Esophagus squamous epithelium (tissue), 5 donors: ENCODE results near the gene RNF10. TPM values are rescaled to one million over a fixed set of nuclear protein-coding genes. Genes with fewer than 3 reads are reported as not detected.
A peak's percentile ranks its signal among the peaks of the same experiment; 100 is the strongest.

ENCODE experiments used
- DNase-seq: peaks from one replicate; lab custom pipeline; 2025; lab: John Stamatoyannopoulos, UW
- H3K27ac ChIP-seq, 4 donors: fragments of 200-600 bp; sonication (generic); one replicate each; pipeline ENCODE4 v1.5.1; 2016 to 2019; ENCODE audit warnings: mild to moderate bottlenecking in 1 of 4
- H3K27me3 ChIP-seq, 4 donors: fragments of 200-600 bp; sonication (generic); 1 replicate in 3 of 4; 2 replicates in 1 of 4; pipeline versions ENCODE4 v1.5.1 to v1.6.0; 2017 to 2021; ENCODE audit warnings: antibody characterized with exemption in 1 of 4
- H3K36me3 ChIP-seq, 3 donors: fragments of 200-600 bp; sonication (generic); one replicate each; pipeline ENCODE4 v1.5.1; 2016 to 2019
- H3K4me1 ChIP-seq, 3 donors: fragments of 200-600 bp; sonication (generic); one replicate each; pipeline ENCODE4 v1.5.1; 2017 to 2019
- H3K4me3 ChIP-seq, 4 donors: fragments of 200-600 bp; sonication (generic); 1 replicate in 3 of 4; 2 replicates in 1 of 4; pipeline ENCODE4 v1.5.1; 2016 to 2019; ENCODE audit warnings: mild to moderate bottlenecking in 2 of 4, moderate library complexity in 1 of 4
- H3K9me3 ChIP-seq, 3 donors: fragments of 200-600 bp; sonication (generic); one replicate each; pipeline ENCODE4 v1.5.1; 2016 to 2019
- CTCF ChIP-seq, 6 experiments: fragments of 450-650 bp in 4 of 6; fragments of 200-600 bp in 2 of 6; sonication (generic) in 2 of 6; IDR thresholded peaks; one replicate each; pipeline ENCODE4 v1.5.1; 2016 to 2019; ENCODE audit warnings: antibody characterized with exemption in 6 of 6, mild to moderate bottlenecking in 4 of 6, moderate library complexity in 4 of 6
- POLR2A ChIP-seq, 4 donors: fragments of 450-650 bp; IDR thresholded peaks; one replicate each; pipeline ENCODE4 v1.6.1; 2017; ENCODE audit warnings: antibody characterized with exemption in 4 of 4, mild to moderate bottlenecking in 4 of 4, moderate library complexity in 3 of 4
- WGBS, 2 donors: methylation state at CpG; one replicate each; pipeline ENCODE4 v1.1.5; 2018; 5-methylcytosine and 5-hydroxymethylcytosine counted together
- intact Hi-C: fragments of 100-400 bp; cut with DNase I; formaldehyde crosslinking; loops from one replicate; pipeline ENCODE4 v1.15.0; 2022
- total RNA-seq, 4 donors: library from RNA; depleted of rRNA; stranded (reverse); fragments of >200 nt; gene quantifications; one replicate each; pipeline ENCODE4 v1.1.0, GENCODE V29; 2016
- donor health status: DM: yes; HTN: yes; CAD: no.

Gene RNF10
- total RNA-seq, 4 donors from 2014 or later = 93.9 to 163 (median 120) TPM

- intact Hi-C loops = loop anchor here (10.0 kb wide), 1 partner anchor 391 kb away; the partner anchor contains the start of gene HNF1A
- WGBS, 2 donors = 20 to 30% methylated on average over 13 to 15 of the region's 20 CpGs
- peak overlapping the region in 1 of 4 donors; percentile 35 for H3K4me3 ChIP-seq
- no peak for DNase-seq
- no peaks in the 10 kb centered on the region for H3K9me3 ChIP-seq
- peaks cover 0 to 12% (median 0%) of the 10 kb centered on the region in 4 donors for H3K27me3 ChIP-seq
- H3K27ac ChIP-seq = no peak overlapping the region
- H3K4me1 ChIP-seq = peaks cover 19 to 47% (median 33%) of the 10 kb centered on the region in 3 donors
- peak; percentile 85 to 93 (median 89) for TF ChIP-seq CTCF (IDR thresholded peaks at IDR 0.05)
- no peak for TF ChIP-seq POLR2A (IDR thresholded peaks at IDR 0.05)
- H3K36me3 ChIP-seq = peaks cover 3 to 16% (median 12%) of the 10 kb centered on the region in 3 donors
Measured at GRCh38 chr12:120583478-120584030, 49.4 kb downstream of the RNF10 start.

GRCh38 chr12:120584343-120585149 is 50.4 kb downstream of the RNF10 start:
- 2 to 10% methylated on average over 7 to 20 of the region's 65 CpGs for WGBS, 2 donors
- TF ChIP-seq POLR2A (IDR thresholded peaks at IDR 0.05) = no peak
- TF ChIP-seq CTCF (IDR thresholded peaks at IDR 0.05) = peak in 4 of 6 experiments; percentile 34 to 48 (median 37)
- DNase-seq = no peak
- H3K36me3 ChIP-seq = peaks cover 0 to 6% (median 2%) of the 10 kb centered on the region in 3 donors
- no peaks in the 10 kb centered on the region for H3K9me3 ChIP-seq
- H3K4me1 ChIP-seq = peaks cover 19 to 45% (median 33%) of the 10 kb centered on the region in 3 donors
- intact Hi-C loops = loop anchor here (10.0 kb wide), 1 partner anchor 390 kb away; the partner anchor contains the start of gene HNF1A
- H3K4me3 ChIP-seq = peak overlapping the region; percentile 27 to 69 (median 40)
- H3K27ac ChIP-seq = peak overlapping the region in 3 of 4 donors; percentile 8 to 41 (median 17)
- peaks cover 0 to 12% (median 0%) of the 10 kb centered on the region in 4 donors for H3K27me3 ChIP-seq

GRCh38 chr12:120586206-120586605 is 52.0 kb downstream of the RNF10 start:
- WGBS, 2 donors = 63 to 73% methylated on average over 7 of the region's 7 CpGs
- H3K4me3 ChIP-seq = no peak overlapping the region
- peaks cover 0 to 12% (median 0%) of the 10 kb centered on the region in 4 donors for H3K27me3 ChIP-seq
- intact Hi-C loops = loop anchor here (10.0 kb wide), 1 partner anchor 389 kb away; the partner anchor contains the start of gene HNF1A
- H3K36me3 ChIP-seq = no peaks in the 10 kb centered on the region
- no peaks in the 10 kb centered on the region for H3K9me3 ChIP-seq
- H3K27ac ChIP-seq = no peak overlapping the region
- no peak for TF ChIP-seq CTCF (IDR thresholded peaks at IDR 0.05)
- TF ChIP-seq POLR2A (IDR thresholded peaks at IDR 0.05) = no peak
- DNase-seq = no peak
- H3K4me1 ChIP-seq = peaks cover 13 to 31% (median 22%) of the 10 kb centered on the region in 3 donors

- H3K27ac ChIP-seq = no peak overlapping the region
- H3K9me3 ChIP-seq = no peaks in the 10 kb centered on the region
- DNase-seq = no peak
- H3K4me1 ChIP-seq = peaks cover 10 to 26% (median 20%) of the 10 kb centered on the region in 3 donors
- peaks cover 0 to 12% (median 0%) of the 10 kb centered on the region in 4 donors for H3K27me3 ChIP-seq
- intact Hi-C loops = loop anchor here (10.0 kb wide), 1 partner anchor 388 kb away; the partner anchor contains the start of gene HNF1A
- no peaks in the 10 kb centered on the region for H3K36me3 ChIP-seq
- TF ChIP-seq POLR2A (IDR thresholded peaks at IDR 0.05) (no peak), CTCF (IDR thresholded peaks at IDR 0.05) (no peak)
- no peak overlapping the region for H3K4me3 ChIP-seq
- 75 to 81% methylated on average over 2 of the region's 2 CpGs for whole genome bisulfite sequencing, 2 donors
Measured at GRCh38 chr12:120586860-120587259, 52.7 kb downstream of the RNF10 start.
